ENCODE results near the gene QSOX2.

QSOX2 gene

DNA sequence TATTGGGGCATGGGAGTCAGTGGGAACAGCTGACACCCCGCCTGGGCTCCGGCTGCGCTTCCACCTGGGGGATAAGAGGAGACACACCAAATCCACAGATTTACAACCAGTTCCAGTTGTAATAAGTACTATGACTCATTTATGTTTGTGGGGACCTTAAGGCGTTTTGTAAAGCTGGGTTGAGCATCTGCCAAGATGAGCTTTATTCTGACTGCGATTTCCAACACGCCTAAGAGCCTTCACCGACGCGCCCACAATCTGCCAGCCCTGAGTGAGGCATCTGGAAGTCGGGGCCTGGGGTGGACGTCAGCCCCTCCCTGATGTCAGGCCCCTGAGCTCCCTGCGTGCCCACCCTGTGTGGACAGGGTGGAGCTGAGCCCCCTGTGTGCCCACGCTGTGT is 26.3 kb downstream of the QSOX2 start:
- no peak for DNase-seq

DNA sequence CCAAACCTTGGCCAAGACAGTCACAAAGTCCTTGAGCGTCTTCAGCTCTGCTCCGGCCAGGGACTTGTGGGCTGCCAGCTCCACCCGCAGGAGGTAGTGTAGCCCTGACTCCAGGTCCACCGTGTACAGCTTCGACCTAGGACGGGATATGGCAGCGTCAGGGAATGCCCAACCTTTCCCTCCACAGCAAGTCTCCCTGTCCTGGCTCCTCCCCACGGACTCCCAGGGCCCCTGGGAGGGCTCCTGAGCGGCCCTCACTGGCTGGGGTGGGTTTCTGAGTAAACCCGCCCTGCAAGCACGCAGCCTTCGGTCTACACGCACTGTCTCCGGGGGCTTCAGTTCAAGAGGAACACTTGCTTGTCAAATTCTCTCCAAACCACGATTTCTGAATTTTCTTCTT is 26.9 kb downstream of the QSOX2 start:
- no peak for DNase-seq

- DNase-seq, result no peak
Measured at GRCh38 chr9:136218271-136218670, 27.3 kb downstream of the QSOX2 start.

- no peak for DNase-seq
Measured at GRCh38 chr9:136216541-136217244, 28.9 kb downstream of the QSOX2 start.

DNA sequence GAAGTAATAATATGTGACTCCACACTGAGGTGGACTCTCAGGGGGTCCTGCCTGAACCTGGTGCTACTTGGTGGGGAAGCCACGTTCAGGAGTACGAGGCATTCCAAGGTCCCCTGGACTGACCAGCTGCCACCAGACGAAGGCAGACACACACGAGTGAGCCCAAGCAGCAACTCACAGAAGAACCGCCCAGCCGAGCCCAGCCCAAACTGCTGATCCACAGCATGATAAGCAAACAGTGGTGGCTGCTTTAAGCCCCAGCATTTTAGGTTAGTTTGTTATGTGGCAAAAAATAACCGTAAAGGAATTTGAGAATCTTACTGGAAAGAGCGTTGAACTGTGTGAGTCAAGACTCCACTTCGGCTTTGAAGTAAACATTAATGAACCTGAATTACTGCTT is 31.9 kb downstream of the QSOX2 start:
- no peak for DNase-seq

DNA sequence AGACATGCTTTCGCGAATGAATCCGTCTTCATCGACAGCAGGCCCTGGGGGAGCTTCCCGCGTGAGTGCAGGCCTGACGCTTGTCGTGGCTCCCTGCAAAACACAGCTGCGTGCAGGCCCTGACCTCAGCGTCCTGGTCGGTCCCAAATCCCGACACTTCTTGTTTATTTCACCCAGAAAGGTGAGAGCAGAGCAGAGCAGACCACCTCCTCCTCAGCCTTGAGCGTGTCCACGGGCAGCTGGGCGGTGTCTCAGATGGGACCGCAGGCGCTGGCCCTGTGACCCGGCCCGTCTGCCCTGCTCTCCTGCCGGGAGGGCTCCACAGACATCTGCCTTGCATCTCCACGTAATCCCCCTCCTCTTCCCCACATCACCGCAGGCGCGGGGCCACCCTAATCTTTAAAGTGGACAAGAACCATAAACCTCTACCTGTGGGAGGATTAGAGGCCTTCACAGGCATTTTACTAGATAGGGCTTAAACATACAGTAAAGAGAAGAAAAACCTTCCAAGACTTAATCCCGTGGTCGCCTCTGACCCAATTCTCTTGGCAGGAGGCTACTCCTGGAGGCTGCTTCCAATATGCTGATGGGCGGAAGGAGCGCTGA is 33.2 kb downstream of the QSOX2 start:
- no peak for DNase-seq

- DNase-seq, result no peak
Measured at GRCh38 chr9:136211441-136212344, 33.9 kb downstream of the QSOX2 start.

DNA sequence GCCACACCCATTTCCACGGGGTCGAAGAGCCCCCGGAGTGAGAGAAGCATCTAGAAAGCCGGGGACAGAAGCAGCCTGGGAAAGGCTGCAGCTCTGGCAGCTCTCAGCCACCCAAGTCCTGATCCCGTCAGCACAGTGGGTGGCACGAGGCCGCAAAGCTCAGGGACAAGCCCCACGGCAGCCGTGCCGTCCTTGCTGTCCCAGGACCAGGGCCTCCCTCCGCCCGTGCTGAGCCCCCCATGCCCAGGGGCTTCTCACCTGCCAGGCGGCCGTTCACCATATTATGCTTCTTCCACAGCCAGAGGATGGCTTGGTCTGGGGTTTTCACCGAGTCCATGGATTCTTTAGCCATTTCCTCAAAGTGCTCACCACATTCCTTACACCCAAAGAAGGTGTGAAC is 34.6 kb downstream of the QSOX2 start:
- no peak for DNase-seq

GRCh38 chr9:136210276-136210675 is 35.3 kb downstream of the QSOX2 start:
- DNase-seq, result no peak

DNA sequence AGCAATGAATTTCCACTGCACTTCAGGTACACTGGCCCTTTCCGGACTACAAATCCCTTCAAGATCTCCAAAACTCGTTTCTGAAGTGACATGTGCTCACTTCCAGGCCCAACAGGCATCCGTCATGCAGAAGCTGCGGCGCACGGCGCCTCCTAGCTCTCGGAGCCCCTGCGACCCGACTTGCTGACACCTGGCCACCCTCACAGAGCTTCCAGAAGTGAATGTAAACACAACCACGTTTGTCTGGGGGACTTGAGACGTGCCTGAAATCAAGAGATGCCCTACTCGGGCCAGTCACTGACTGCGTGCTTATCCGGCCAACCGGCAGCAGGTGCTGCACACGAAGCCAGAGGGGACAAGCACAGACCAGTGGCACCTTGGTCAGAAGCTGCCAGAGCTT is 35.8 kb downstream of the QSOX2 start:
- no peak for DNase-seq

DNA sequence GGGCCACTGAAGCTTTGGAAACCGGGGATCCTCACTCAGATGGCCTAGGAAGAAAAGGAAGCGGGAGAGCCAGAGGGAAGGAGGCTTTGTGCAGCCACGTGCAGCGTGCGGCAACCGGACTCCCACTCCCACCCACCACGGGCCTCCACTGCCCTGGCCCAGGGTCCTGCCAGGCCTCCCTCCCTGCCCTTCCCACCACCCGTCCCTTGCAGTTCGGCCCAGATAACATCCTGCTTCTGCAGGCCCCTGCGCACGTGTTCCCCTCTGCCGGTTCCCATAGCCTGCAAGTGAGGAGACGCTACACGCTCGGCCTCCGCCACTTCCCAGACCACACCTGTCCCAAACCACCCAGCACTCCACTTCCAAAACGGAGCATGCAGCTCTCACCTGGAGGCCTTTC is 36.4 kb downstream of the QSOX2 start:
- DNase-seq, result no peak

DNA sequence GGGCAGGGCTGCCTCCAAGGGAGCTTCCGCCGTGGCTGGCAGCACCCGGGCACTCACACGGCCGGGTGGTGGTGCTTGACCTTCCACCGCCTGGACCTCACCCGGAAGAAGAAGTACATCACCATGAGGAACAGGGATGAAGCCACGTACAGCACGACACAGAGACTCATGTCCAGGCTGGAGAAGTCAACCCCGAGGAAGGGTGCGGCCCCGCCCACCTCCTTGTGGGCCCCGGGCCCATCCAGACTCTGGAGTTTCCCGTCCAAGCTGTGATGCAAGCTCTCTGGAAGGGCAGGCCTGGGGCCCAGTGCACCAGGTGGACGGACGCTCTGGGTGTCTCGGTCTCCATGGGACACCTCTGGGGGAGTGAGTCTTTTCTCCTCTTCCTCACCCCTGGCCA is 36.9 kb downstream of the QSOX2 start:
- no peak for DNase-seq

DNA sequence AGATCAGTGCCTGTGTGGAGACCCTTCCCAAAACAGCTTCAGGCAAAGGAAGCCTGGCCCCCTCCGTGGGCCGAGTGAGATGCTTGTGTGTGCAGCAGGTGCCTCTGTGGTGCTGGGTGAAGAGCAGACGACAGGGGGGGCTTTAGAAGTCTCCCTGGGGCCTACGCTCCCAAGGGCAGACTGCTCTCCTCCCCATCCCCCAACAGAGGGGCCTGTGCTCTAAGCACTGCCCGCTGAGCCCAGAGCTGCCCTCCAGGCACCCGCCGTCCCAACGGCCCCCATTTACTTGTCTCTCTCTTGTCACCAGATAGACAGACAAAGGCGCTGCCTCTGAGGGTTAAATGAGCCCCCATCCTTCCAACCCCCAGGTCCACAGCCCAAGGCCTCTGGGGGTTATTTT is 38.0 kb downstream of the QSOX2 start:
- no peak for DNase-seq

- DNase-seq, result no peak
Measured at GRCh38 chr9:136206602-136207275, 38.9 kb downstream of the QSOX2 start.

DNA sequence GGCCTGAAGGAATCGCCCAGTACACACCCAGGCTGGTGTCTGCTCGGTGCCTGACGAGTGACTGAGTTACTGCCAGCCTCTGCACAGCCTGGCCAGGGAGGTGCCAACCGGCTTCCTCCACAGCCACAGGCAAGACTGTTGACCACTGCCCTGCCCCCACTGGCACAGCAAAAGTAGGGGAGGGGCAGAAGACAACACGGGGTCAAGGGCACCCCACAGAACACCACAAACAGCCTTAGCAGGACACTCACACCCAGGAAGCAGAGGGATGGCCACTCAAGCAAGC is 40.0 kb downstream of the QSOX2 start:
- DNase-seq, result no peak

GRCh38 chr9:136204838-136205706 is 40.5 kb downstream of the QSOX2 start, which contains the start of gene LHX3:
Gene LHX3 (minus strand): TSS chr9:136205128. CDS start chr9:136205012, 116 bp downstream.
- no peak for DNase-seq

GRCh38 chr9:136204145-136204805 is 41.3 kb downstream of the QSOX2 start:
- no peak for DNase-seq

GRCh38 chr9:136203408-136204144 is 42.0 kb downstream of the QSOX2 start:
- DNase-seq, result no peak

GRCh38 chr9:136202454-136203407 is 42.9 kb downstream of the QSOX2 start:
- DNase-seq, result no peak

Measured in NCI-H2081 (cell line).